Tibial nerve (tissue), 4 donors: ENCODE data around the gene BTBD7.

Experiments
- EP300 ChIP-seq, 2 donors: sonication (generic); formaldehyde crosslinking; IDR thresholded peaks; one replicate each; pipeline ENCODE4 v1.6.1; 2017; ENCODE audit warnings: antibody characterized with exemption in 2 of 2, mild to moderate bottlenecking in 1 of 2
- TF ChIP-seq, protein P1 (sequence below), 5 experiments: fragments of 200-600 bp in 3 of 5; fragments of 450-650 bp in 2 of 5; sonication (generic) in 3 of 5; IDR thresholded peaks; one replicate each; pipeline ENCODE4 v1.5.1; 2016 to 2019; ENCODE audit warnings: antibody characterized with exemption in 5 of 5, mild to moderate bottlenecking in 3 of 5, moderate library complexity in 2 of 5

DNA sequence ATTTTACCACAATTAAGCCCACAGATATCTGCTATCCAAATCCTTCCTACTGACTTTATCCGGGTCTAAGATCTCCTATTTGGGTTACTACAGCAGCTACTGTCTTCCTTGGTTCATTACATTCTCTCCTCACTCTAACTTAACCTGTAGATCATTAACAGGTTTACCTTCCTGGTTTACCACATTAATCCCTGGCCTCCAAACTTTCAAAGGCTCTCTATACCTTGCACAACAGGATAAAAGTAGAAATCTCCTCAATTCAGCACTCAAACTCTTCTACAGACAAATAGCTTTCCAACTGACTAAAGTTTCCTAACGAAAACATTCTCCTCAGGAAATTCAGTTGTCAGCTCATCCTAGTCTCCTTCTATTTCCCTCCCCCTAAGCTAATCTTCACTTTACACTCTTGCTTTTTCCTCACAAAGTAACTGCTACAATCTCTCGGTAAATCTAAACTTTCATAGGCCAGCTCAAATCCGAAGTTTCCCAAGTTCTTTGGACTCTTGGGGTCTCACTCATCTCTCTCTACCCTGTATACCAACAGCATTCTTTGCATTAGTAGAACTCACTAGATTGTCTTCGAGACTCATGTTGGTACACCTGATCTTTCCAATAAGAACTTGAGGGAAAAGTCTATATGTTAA is 2.7 kb downstream of the BTBD7 start:
- TF ChIP-seq, protein P1, sequence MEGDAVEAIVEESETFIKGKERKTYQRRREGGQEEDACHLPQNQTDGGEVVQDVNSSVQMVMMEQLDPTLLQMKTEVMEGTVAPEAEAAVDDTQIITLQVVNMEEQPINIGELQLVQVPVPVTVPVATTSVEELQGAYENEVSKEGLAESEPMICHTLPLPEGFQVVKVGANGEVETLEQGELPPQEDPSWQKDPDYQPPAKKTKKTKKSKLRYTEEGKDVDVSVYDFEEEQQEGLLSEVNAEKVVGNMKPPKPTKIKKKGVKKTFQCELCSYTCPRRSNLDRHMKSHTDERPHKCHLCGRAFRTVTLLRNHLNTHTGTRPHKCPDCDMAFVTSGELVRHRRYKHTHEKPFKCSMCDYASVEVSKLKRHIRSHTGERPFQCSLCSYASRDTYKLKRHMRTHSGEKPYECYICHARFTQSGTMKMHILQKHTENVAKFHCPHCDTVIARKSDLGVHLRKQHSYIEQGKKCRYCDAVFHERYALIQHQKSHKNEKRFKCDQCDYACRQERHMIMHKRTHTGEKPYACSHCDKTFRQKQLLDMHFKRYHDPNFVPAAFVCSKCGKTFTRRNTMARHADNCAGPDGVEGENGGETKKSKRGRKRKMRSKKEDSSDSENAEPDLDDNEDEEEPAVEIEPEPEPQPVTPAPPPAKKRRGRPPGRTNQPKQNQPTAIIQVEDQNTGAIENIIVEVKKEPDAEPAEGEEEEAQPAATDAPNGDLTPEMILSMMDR (IDR thresholded peaks at IDR 0.05): no peak
- TF ChIP-seq EP300 (IDR thresholded peaks at IDR 0.05): no peak
